Measurements from ENCODE around the gene ZNF574.
A peak's percentile ranks its signal among the peaks of the same experiment; 100 is the strongest.
"Not testable (repeated sequence)": the region's sequence is repeated elsewhere in the genome, so short reads cannot be mapped to it uniquely, and the experiment has no call there.

ZNF574 gene
- total RNA-seq: 1.6 to 11.8 (median 9.4) reads per million in 18 experiments

- DNase-seq: peak; percentile 100
Measured at GRCh38 chr19:42075616-42076379, at the start of gene ZNF574. Gene ZNF574, plus strand, starts transcription at chr19:42076166. Its CDS starts 2,441 bp downstream, at chr19:42078607.

- DNase-seq: peak; percentile 5 to 8
Measured at GRCh38 chr19:42028304-42029216, 47.4 kb upstream of the ZNF574 start.

GRCh38 chr19:42030645-42031440, 45.1 kb upstream of the ZNF574 start:
- DNase-seq: no peak

GRCh38 chr19:42032431-42032830, 43.5 kb upstream of the ZNF574 start:
- DNase-seq: no peak

GRCh38 chr19:42033413-42033812, 42.6 kb upstream of the ZNF574 start:
- no peak for DNase-seq

- peak; percentile 41 for DNase-seq
Measured at GRCh38 chr19:42034640-42035391, 41.1 kb upstream of the ZNF574 start.

- no peak for DNase-seq
Measured at GRCh38 chr19:42037649-42038048, 38.3 kb upstream of the ZNF574 start.

GRCh38 chr19:42038666-42039065, 37.3 kb upstream of the ZNF574 start:
- DNase-seq: no peak

- no peak for DNase-seq
Measured at GRCh38 chr19:42040031-42040430, 35.9 kb upstream of the ZNF574 start.

- not testable (repeated sequence) for DNase-seq
Measured at GRCh38 chr19:42040491-42040890, 35.5 kb upstream of the ZNF574 start.

GRCh38 chr19:42042455-42043170, 33.4 kb upstream of the ZNF574 start:
- DNase-seq: no peak

GRCh38 chr19:42045575-42045974, 30.4 kb upstream of the ZNF574 start:
- DNase-seq: no peak

GRCh38 chr19:42048992-42049391, 27.0 kb upstream of the ZNF574 start:
- no peak for DNase-seq

GRCh38 chr19:42051166-42052115, 24.5 kb upstream of the ZNF574 start:
- DNase-seq: no peak

- DNase-seq: no peak
Measured at GRCh38 chr19:42052241-42052863, 23.6 kb upstream of the ZNF574 start.

- no peak for DNase-seq
Measured at GRCh38 chr19:42053037-42053935, 22.7 kb upstream of the ZNF574 start.

- DNase-seq: no peak
Measured at GRCh38 chr19:42054205-42054604, 21.8 kb upstream of the ZNF574 start.

- no peak for DNase-seq
Measured at GRCh38 chr19:42057846-42058245, 18.1 kb upstream of the ZNF574 start.

All from inflammatory macrophage (primary cell).